Measurements from ENCODE around the gene FAM219A.

DNA sequence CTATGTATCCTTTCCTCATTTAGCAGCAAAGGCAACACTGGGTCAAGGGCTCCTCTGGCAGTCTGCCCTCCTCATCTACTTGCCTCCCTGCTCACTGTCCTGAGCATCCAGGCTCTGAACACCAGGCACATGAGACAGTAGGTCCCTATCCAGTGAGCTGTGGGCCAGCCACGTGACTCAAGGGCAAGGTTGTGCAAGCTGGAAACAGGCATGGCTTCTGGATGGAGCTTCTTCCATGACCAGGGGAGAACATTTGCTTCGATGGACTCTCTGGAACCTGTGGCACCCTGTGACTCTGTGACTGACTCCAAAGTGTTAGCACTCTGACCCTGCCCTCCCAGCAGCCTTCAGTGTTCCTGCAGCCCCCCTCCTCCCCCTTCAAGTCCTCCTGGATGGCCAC lies 33.2 kb upstream of the FAM219A start:
- TF ChIP-seq, protein P1, sequence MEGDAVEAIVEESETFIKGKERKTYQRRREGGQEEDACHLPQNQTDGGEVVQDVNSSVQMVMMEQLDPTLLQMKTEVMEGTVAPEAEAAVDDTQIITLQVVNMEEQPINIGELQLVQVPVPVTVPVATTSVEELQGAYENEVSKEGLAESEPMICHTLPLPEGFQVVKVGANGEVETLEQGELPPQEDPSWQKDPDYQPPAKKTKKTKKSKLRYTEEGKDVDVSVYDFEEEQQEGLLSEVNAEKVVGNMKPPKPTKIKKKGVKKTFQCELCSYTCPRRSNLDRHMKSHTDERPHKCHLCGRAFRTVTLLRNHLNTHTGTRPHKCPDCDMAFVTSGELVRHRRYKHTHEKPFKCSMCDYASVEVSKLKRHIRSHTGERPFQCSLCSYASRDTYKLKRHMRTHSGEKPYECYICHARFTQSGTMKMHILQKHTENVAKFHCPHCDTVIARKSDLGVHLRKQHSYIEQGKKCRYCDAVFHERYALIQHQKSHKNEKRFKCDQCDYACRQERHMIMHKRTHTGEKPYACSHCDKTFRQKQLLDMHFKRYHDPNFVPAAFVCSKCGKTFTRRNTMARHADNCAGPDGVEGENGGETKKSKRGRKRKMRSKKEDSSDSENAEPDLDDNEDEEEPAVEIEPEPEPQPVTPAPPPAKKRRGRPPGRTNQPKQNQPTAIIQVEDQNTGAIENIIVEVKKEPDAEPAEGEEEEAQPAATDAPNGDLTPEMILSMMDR (conservative IDR thresholded peaks at IDR 0.05; ENCODE audit: low read length), result no peak
- no peak for TF ChIP-seq EZH2phosphoT487 (IDR thresholded peaks at IDR 0.05; ENCODE audit: borderline replicate concordance, low read depth, low read length)
